Amniotic stem cell (primary cell): Measurements from ENCODE around the gene DIAPH2.

Experiments used
- DNase-seq: peaks from one replicate; lab custom pipeline; 2025; lab: John Stamatoyannopoulos, UW

The DIAPH2 gene

DNA sequence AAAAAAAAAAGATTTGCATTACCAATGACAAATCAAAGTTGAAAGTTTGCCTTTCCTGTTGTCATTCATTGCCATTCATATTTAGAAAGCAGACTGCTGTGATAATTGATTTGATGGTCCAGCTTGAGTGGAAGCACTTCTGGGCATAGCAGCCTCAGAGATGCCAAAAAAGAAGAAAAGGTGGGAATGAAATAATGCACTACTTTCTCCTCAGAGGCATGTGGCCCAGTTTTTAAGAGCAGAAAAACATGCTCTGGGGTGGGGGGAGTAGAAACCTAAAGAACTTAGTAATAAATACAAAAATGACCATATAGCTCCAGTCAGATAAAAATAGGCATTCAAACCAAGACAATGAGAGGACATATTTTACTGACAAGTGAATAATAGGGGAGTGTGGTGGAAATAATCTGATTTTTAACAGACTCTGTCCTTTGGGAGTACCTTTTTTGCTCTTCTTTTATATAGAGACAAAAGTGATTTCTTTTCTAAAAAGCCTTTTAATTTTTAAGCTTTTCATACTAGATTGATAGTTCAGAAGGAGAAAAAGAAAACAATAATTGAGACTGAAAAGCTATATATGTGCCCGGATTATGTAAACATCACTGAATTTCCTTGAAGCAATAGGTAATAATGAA lies 798.1 kb downstream of the DIAPH2 start:
- no peak for DNase-seq

DNA sequence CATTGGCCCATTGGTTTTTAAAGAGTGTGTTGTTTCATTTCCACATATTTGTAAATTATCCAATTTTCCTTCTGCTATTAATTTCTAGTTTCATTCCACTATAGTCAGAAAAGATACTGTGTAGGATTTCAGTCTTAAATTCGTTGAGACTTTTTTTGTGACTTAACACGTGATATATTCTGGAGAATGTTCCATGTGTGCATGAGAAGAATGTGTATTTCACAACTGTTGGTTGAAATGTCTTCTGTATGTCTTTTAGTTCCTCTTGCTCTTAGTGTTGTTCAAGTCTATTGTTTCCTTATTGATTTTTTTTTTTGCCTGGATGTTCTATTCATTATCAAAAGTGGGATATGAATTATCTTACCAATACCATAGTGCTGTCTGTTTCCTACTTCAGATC lies 806.0 kb downstream of the DIAPH2 start:
- no peak for DNase-seq

DNA sequence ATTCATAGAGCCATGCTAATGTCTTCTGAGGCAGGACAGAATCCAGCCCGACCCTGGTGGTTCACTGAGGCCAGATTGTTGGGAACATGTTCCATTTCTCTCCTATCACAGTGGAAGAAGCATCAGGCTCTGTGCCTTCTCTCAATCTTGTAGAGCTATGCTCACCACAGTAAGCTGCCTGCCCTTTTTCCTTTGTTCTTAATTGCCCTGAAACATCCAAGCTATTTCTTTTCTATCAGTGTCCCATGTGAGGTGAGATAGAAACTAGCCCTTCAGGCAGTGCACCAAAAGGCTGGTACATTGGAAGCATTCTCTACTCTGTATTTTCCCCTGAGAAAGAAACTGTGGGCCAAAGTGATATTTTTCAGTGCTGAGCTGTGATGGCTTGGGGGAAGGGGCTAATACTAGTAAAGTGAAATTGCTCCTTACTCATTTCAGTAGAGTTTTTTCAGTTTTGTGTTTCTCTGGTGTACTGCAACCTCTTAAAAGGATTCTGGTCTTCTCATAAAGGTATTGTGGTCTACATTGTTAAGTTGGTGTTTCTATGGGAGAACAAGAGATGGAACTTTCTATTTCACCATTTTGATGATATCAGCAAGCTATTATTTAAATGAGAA lies 810.2 kb downstream of the DIAPH2 start:
- no peak for DNase-seq

DNA sequence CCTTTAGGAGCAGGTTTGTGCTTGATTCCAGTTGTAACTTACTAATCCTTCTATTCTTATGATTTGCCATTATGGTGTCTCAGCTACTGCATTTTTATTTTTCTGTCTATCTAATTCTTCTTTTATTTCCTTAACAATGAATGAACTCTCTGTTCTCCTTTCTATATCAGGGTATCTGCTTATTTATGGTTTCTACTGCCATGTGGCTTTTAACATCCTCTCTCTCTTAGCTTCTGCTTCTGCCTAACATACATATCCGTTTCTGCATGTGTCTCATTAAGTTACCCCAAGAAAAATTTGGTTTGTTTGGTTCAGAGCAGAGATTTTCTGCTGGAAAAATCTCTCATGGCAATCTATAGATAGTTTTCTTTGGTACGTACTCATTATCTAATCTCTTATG lies 813.5 kb downstream of the DIAPH2 start:
- DNase-seq = no peak

DNA sequence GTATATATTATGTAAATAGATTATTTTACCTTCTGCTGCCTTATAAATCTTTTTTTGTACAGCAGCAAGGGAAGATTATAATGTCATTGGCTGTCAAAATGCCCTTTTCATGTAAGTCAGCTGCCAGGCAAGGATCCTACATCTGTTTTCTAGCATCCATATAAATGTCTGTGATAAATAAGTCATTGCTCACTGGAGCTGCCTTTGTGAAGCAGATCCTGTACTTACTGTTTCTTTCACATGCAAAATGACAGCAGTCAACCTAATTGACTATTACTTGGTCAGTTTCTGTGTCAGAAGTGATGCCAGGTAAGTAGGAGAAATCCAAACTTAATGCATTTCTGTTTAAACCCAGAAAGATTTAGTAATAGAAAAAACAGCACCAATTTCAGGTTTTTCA lies 819.8 kb downstream of the DIAPH2 start:
- no peak for DNase-seq

DNA sequence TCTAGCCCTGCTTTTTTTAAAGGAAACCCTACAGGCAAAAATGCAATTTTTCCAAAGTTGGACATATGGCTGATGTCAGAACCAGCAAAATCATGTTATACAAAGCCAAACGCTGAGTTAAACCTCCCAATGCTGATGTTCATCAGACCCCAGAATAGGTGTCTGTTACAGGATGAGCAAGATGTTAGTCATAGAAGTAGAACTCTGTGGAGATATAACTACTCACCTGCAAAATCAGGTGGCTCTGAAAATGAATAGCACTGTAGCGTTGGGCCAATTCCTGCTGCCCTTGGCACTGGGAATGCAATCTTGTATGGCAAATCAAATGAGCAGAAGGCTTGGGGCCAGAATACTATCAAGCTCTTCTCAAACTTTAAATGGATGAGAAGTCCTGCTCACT lies 833.1 kb downstream of the DIAPH2 start:
- DNase-seq = no peak

DNA sequence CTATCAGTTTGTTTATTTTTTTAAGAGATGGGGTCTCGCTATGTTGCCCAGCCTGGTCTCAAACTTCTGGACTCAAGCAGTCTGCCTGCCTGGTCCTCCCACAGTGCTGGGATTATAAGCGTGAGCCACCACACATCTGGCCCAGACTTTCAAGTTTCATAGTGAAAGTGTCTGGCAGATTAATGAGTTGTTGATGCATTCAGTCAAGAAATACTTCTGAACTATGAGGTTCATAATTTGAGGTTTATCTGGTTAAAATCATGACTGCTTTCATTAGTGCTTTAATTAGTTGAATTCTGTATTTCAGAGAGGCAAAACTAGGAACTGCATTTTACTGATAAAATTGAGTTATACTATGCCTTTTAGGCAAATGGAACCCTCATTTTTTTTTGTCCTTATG lies 837.7 kb downstream of the DIAPH2 start:
- no peak for DNase-seq

DNA sequence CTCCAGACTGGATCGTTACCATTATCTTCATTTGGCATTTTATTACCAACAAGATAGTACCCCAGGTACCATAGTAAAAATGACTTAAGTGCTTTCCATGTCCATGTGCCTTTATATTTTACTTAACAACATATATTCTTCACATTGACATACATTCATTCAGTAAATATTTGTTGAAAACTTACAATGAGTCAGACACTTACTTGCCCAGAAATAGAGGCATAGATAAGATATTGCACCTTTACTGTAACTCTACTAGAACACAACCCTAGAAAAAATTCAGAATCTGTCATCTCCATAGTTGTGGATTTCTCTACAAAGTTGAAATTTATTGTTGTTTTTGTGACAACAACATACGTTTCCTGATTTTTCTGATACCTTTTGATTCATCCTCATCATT lies 839.7 kb downstream of the DIAPH2 start:
- DNase-seq = no peak

DNA sequence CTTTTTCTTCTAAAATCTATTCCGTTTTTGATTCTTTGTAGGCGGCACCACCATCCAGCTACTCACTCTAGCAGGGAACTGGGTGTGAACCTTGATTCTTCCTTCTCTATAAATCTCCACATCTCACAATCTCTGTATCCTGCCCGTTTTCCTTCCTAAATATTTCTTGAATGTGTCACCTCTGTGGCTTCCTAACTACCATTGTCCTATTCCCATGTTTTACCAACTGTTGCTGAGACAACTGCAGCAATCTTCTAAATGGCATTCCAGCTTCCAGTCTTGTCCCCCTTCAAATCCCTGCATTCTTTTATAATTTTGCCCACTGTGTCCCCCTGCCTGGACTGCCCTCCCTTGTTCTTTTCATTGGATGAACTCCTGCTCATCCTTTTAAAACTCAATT lies 840.4 kb downstream of the DIAPH2 start:
- DNase-seq = no peak

DNA sequence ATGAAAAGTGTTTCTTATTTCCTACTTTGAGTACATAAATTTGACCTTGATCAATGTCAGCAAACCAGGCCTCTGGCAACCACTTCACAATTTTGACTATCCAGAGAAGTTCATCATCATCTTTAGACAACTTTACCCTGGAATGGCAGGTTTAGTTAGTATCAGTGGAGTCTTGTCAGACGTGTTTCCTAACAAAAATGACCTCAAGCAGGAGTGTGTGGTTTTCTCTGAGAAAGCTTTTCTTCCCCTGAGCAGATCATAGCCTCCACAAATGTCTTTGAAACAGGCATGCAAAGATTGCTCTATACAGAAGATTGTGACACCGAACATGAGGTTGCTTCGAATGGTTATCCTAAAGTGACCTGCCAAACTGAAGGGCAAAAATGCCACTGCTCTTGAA lies 841.3 kb downstream of the DIAPH2 start:
- no peak for DNase-seq

DNA sequence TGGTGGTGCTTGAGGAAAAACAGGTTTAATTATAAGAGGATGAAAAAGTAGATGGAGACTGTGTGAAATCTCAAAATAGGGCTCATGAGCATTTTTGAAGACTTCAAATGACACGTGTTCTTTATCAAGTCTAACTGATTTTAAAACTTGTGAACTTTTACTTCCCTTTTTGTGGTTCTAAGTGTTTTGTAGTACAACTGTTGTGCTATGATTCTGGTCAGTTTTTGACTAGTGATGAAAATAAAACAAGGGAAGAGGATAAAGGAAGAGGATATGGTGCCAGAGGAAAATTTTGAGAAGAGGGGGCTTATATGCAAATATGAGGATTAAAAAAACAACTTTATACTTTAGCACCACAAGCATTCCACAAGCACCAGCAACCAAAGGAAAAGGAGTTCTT lies 843.1 kb downstream of the DIAPH2 start:
- DNase-seq = no peak

DNA sequence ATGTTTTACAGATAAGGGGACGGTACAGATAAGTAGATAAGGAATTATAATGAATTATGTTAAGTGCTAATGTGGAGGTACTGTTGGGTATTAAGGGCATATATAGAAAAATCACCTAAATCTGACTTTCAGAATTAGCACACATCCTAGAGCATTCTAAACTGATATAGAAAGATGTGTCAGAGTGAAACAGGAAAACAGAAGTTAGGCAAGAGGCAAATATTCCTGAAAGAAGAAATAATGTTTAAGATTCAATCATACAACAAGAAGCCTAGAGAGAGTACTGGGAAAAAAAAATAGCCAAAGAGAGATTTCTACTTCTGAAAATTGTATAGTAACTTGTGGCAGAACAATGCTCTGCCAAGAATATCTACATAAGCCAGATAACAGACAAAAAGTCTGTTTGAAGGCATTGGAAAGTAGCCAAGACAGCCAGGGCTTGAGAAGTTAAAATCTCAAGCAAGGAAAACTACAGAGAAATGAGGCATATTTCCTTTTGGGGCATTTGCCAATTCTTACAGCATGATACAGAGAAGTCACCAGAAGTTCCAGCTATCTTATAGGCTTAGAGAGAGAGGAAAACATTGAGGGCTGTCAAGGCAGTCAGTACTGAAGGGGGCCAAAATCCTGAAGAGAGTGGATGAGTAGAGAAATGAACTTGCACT lies 845.0 kb downstream of the DIAPH2 start:
- no peak for DNase-seq

DNA sequence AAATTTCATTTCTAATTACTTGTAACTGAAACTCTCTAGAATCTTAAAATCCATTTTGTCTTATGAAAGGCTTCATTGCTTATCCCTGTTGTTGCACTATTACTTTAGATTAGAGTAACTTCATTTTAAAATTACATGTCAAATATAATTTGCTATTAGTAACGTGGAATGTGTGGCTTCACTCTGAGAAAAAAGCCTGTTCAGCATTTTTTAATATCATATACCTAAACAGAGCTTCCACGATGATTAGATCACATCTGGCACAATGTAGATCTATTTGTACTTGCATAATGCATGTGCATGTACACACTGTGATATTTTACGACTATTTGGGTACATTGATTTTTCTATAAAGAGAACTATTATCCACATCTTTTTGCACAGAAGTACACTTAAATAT lies 847.2 kb downstream of the DIAPH2 start:
- no peak for DNase-seq

DNA sequence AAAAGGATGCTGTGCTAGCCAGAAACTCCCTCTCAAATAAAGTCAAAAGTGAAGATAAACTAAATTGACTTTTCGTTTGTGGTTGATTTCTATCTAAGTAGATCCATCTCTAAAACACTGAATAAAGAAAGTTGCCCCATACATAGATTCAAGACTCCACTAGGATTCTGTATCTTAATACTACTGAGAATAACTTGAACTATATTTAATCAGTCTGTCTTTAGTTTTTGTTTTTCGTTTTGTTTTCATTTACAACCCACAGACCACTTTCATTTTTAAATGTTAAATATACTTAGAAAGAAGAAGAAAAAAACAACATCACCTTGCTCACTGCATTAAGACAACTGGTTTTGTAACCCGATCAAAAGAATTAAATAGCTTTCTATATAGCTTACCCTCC lies 854.1 kb downstream of the DIAPH2 start:
- DNase-seq = no peak

DNA sequence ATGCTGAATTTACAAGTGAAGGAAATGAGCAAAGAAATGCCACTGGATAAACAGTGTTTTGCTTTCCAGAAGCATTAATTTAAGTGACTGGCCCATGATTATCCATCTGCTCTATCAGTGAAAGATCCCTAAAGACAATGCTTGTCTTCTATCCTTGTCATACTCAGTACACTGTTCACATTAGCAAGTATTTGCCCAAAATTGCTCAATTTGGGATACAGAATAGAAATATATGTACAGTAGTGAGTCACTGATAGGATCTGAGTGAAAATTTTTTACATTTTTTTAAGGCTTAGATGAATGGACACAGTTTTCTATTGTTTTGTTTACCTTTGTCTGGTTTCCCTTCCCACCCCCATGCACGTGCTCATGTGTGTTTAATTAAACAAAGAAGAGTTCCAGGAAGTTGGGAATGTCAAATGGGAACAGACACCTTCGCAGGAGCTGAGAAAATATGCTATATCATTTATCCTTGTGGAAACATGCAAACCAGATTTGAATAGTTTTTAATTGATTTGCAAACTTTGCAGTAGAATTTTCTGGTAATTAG lies 855.4 kb downstream of the DIAPH2 start:
- no peak for DNase-seq

DNA sequence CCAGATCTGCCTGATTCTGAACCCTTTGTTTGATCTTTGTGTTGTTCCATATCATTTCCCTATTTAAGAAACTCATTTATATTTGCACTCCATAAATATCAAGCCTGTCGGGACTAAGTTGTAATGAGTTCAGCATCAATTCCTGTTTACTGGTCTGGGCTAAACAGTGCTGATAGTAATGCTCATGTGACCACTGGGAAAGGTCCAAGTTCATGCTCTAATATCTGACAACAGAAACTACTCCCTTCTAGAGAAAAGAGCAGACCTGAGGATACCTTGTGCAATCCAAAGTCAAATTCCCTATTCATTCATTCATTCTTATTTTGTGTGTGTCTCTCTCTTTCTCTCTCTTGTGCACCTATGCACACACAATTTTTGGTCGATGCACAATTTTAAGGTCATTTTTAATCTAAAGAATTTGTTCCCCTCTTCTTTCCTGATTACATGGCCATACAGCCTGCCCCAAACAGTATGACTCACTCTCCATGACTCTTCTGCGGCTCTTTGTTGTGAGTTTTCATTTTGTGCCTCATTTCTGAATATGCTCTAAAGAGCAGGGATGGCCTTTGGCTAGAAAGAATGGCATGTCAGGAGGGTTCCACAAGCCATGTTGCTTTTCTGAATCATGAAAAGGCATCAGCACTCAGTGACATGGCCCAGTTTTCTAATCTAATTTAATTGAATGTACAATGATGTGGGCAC lies 863.4 kb downstream of the DIAPH2 start:
- DNase-seq = no peak

DNA sequence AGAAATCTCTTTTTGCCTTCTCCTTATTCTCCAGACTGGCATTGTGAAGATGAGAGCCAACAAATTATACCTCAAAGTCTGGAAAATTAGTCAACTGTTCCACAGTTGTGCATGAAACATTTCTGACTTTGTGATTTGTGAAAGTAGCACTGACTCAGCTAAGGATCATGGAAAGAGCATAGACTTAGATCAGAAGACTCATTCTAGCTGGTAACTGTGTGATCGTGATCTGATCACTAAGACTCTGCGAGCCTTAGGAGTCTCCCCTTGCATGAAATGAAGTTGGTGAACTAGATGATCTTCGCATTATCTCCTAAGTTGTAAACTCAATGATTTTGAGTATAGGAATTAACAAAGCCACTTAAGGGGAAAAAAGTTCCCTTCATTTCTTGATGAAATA lies 867.2 kb downstream of the DIAPH2 start:
- no peak for DNase-seq

DNA sequence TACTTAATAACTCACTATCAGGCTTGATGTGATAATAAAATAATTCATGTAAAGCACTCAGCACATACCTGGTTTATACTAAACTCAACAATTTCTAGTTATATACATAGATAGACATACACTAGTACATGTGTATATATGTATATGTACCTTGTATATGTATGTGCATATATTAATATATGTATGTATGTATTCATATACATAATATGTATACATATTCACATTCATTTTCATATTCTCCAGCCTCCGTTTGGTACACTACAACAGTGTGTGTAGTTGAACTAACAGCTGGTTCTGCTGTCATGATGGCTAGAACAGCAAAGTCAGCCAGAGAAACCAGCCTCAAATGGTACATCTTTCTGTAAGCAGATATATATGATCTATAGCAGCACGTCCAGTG lies 869.2 kb downstream of the DIAPH2 start:
- DNase-seq = no peak

DNA sequence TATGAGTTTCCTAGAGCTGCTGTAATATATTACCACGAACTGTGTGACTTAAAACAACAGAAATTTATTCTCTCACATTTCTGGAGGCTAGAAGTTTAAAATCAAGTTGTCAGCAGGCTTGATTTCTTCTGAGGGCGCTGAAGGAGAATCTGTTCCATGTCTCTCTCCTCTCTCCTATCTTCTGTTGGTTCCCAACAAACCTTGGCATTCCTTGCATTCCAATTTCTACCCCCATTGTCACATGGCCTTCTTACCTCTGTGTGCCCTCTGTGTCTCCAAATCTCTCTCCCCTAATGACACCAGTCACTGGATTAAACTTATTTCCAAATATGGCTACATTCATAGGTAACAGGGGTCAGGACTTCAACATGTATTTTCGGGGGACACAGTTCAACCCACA lies 871.7 kb downstream of the DIAPH2 start:
- DNase-seq = no peak

DNA sequence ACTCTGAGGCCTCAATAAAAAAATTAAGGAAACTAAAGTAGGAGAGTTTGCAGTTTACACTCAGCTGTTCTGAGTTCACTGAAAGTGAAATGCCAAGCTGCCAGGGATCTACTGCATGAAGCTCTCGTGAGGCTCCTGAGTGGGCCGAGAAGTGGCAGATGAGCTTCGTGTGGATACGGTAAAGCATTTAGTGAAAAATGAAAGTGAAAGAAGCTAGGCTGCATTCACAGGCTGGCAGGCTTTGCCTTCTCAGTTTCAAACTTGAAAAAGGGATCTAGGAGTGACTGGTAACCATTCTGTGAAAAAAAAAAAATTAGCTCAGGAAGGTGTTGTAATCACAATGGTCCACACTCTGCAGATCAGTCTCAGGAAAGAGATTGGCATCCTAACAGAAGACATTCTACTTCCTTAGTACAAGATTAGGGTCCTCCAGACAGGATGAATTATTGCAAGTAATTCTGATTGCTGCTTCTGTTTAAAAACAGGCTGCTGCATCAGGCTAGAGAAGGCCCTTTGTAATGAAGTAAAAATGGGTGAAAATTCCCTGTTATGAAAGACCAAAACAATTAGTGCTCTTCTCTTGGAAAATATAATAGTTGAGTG lies 879.0 kb downstream of the DIAPH2 start:
- DNase-seq = no peak

DNA sequence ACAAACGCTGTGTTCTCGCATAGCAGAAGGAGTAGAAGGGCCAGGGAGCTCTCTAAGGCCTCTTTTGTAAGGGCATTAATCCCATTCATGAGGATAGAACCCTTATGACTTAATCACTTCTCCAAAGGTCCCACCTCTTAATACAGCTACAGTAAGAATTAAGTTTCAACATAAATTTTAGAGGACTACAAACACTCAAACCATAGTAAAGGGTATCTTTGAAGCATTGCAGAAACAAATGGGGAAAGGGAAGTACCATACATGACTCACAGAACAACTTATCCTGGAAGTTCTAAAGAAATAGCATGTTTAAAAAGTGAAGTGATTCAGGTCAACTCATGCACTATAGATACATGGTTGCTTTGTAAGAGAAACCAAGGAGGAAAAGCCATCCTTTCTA lies 879.9 kb downstream of the DIAPH2 start:
- DNase-seq = no peak

DNA sequence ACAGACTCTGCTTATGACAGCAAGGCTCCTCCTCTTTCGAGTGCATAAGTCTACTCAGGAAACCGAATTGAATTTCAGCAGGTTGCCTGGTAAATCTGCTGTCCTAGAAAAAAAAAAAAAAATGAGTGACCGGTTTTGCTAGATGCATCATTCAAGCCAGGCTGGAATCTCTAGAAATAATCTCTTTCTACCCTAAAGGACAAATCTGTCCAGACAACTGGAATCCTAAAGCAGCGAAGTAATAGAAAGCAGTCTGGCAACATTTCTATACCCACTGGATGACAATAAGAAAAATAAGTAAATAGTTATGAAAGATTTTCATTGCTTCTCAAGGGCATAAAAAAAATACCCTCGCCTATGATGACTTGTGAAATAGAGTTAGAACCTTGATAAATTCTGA lies 902.5 kb downstream of the DIAPH2 start:
- DNase-seq = no peak
